ENCODE data around the gene SCN1B. TPM values are rescaled to one million over a fixed set of nuclear protein-coding genes. Genes with fewer than 3 reads are reported as not detected.

Gene SCN1B
- total and polyA plus RNA-seq, 8 donors, result 1.3 to 36.6 (median 3.7) TPM; not detected in 1

DNA sequence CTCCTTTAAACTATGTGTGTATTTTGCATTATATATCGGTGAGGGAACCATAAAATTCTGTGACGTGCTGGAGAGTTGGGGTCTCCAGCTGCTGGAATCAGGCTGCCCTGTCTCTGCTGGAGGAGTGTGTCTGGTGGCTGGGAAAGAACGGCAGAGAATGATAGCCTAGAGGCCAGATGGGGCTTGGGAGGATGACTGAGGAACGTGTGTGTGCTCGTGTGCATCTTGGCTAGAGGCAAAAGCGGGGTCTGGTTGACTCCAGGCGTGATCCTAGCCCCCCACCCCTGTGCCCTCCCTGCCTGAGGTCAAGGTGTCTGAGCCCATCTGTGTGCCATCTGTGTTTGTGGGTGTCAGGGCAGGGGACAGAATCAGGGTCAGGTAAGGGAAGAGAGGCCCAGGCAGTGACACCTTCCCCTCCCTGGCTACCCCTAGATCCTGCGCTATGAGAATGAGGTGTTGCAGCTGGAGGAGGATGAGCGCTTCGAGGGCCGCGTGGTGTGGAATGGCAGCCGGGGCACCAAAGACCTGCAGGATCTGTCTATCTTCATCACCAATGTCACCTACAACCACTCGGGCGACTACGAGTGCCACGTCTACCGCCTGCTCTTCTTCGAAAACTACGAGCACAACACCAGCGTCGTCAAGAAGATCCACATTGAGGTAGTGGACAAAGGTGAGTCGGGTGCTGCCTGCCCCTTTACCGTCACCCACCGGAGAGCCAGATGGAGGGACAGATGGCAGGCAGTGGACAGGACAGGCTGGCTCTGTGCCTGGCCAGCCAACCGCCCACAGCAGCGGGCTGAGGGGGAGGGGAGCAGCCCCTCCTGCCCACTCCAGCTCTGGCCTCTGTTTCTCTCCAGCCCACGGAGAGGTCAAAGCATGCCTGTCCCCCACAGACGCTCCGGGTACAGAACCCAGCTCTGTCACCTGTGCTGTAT lies 3.1 kb downstream of the SCN1B start:
- H3K4me3 ChIP-seq, result no peak overlapping the region
- H3K4me1 ChIP-seq, result peaks cover 12 to 41% (median 19%) of the 10 kb centered on the region in 4 donors
- intact Hi-C loops (cut with DNase I; ENCODE audit: low total_unique reads), result no loop called here
- peaks cover 0 to 16% (median 6%) of the 10 kb centered on the region in 4 donors for H3K36me3 ChIP-seq
- H3K27me3 ChIP-seq, result peaks cover 0 to 27% (median 0%) of the 10 kb centered on the region in 3 donors
- H3K9me3 ChIP-seq, result no peaks in the 10 kb centered on the region
- WGBS, 5 donors, result 87 to 89% (median 88%) methylated on average over 24 to 30 of the region's 30 CpGs
- DNase-seq, result no peak
- no peak for TF ChIP-seq EP300 (IDR thresholded peaks at IDR 0.05)
- TF ChIP-seq, protein P1, sequence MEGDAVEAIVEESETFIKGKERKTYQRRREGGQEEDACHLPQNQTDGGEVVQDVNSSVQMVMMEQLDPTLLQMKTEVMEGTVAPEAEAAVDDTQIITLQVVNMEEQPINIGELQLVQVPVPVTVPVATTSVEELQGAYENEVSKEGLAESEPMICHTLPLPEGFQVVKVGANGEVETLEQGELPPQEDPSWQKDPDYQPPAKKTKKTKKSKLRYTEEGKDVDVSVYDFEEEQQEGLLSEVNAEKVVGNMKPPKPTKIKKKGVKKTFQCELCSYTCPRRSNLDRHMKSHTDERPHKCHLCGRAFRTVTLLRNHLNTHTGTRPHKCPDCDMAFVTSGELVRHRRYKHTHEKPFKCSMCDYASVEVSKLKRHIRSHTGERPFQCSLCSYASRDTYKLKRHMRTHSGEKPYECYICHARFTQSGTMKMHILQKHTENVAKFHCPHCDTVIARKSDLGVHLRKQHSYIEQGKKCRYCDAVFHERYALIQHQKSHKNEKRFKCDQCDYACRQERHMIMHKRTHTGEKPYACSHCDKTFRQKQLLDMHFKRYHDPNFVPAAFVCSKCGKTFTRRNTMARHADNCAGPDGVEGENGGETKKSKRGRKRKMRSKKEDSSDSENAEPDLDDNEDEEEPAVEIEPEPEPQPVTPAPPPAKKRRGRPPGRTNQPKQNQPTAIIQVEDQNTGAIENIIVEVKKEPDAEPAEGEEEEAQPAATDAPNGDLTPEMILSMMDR (IDR thresholded peaks at IDR 0.05), result no peak
- TF ChIP-seq POLR2A (IDR thresholded peaks at IDR 0.05), result no peak
- TF ChIP-seq POLR2AphosphoS5 (IDR thresholded peaks at IDR 0.05), result no peak
- H3K27ac ChIP-seq, result no peak overlapping the region

DNA sequence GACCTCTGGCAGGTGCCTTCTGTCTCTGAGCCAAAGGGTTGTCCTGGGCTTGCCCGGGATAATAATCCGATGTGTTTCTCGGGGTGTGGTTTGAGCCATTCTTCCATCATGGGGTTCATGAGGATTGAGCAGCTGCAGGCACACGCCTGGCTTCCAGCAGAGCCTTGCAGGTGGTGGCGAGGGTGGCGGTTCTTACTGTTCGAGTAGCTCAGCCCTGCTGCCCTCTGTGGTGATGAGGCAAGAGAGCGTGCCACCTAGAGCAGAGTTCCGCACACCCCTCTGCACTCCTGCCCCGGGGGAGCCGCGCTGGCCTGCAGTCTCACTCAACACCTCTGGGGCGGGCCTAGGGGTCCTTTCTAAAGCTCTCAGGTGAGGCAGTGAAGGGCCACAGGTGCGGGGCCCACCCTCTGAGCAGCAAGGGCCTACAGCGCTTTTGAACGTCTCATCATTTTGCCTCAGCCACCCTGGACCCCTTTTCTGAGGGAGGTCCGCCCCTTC lies 3.8 kb downstream of the SCN1B start:
- Histone ChIP-seq H3K4me3 (no peak overlapping the region), H3K27ac (no peak overlapping the region), H3K36me3 (peaks cover 0 to 15% (median 6%) of the 10 kb centered on the region in 4 donors), H3K27me3 (peaks cover 0 to 28% (median 0%) of the 10 kb centered on the region in 3 donors), H3K4me1 (peaks cover 12 to 48% (median 21%) of the 10 kb centered on the region in 4 donors), H3K9me3 (no peaks in the 10 kb centered on the region)
- intact Hi-C loops (cut with DNase I; ENCODE audit: low total_unique reads), result no loop called here
- no peak for DNase-seq
- TF ChIP-seq POLR2A (IDR thresholded peaks at IDR 0.05), result no peak
- TF ChIP-seq, protein P1 (IDR thresholded peaks at IDR 0.05), result no peak
- no peak for TF ChIP-seq EP300 (IDR thresholded peaks at IDR 0.05)
- no peak for TF ChIP-seq POLR2AphosphoS5 (IDR thresholded peaks at IDR 0.05)
- WGBS, 5 donors, result 84 to 94% (median 84%) methylated on average over 17 of the region's 17 CpGs

DNA sequence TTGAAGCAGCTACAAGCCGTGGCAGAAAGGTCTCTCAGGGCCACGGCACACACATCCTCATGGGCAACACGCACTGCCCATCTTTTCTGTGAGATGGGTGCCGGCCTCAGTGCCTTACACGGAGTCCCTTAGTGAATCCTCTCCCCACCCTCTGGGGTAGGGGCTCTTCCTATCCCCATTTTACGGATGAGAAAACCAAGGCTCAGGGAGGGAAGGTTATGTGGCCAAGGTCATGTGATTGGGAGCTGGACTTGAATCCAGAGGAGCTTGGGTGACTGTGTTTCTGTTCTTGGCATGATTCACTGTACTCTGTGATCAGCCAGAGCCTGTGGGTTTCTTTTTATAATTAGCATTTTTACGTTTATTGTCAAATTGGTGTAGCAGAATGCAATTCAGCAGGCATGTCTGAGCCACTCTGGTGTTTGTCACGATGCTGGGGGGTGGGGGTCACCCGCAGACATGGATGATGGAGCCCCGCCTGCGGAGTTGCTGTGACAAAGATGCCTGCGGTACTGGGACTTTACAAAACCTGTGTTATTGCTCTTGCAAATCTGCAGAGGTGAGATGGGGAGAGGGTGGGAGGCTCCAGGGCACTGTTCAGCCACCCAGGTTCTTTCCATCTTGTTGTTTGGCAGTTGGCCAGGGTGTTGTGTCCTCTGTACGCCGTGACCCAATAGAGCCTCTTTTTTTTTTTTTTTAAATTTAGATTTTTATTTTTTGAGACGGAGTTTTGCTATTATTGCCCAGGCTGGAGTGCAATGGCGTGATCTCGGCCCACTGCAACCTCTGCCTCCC lies 4.5 kb downstream of the SCN1B start:
- Histone ChIP-seq H3K27ac (no peak overlapping the region), H3K4me3 (no peak overlapping the region), H3K9me3 (no peaks in the 10 kb centered on the region), H3K36me3 (peaks cover 0 to 15% (median 6%) of the 10 kb centered on the region in 4 donors), H3K27me3 (peaks cover 0 to 32% (median 0%) of the 10 kb centered on the region in 3 donors), H3K4me1 (peaks cover 12 to 51% (median 21%) of the 10 kb centered on the region in 4 donors)
- DNase-seq, result no peak
- 83 to 89% (median 88%) methylated on average over 17 of the region's 17 CpGs for WGBS, 5 donors
- intact Hi-C loops (cut with DNase I; ENCODE audit: low total_unique reads), result no loop called here
- TF ChIP-seq EP300 (IDR thresholded peaks at IDR 0.05) (no peak), POLR2A (IDR thresholded peaks at IDR 0.05) (no peak), POLR2AphosphoS5 (IDR thresholded peaks at IDR 0.05) (no peak)
- TF ChIP-seq, protein P1 (IDR thresholded peaks at IDR 0.05), result no peak
